HG03378 (cell line): ENCODE data around the gene NCDN.

ENCODE experiments used
- ATAC-seq: cut with Tn5 transposase; IDR thresholded peaks from one replicate; pipeline ENCODE4 v1.9.1; 2021; ENCODE audit warnings: mild to moderate bottlenecking, moderate library complexity; ENCODE audit not compliant: unreplicated experiment

Gene NCDN

DNA sequence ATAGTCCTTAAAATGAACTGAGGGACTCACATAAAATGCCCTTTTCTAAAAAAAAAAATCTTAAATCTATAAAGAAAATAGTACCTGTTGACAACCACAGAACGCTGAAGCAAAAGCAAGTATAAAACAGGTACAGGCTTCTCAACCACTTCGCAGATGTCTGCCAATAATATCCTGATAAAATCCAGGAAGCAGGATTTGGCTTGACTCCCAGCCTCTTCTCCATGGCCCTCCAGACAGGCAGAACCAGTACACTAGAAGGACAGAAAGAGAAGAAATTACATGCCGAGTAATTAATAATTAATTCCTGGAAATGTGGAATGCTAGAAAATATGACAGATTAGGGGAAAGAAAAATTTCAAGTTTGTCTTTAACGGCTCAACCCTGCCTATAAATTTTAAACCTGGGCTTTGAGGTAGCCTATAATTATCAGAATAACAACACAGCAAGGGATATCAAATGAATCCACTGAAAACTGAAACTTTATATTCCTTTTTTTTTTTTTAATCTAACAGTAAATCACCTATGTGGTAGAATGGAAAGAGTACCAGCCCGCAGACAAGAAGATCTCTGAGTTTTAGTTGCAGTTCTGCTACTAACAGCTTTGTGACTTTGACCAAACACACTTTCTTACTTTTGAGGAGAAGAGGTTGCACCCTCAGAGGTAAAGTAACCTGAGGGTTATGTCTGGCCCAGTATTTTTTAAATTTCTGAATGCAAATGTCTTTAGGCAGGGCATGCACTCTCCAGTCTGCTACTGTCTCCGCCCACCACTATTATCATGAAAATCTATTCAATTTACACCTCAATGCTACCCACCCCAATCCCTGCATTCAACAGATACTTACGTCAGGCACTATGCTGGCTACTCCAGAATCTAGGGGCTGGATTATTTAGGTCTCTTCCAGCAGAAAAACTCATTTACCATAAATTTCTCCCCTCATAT lies 3.1 kb upstream of the NCDN start:
- ATAC-seq = no peak

DNA sequence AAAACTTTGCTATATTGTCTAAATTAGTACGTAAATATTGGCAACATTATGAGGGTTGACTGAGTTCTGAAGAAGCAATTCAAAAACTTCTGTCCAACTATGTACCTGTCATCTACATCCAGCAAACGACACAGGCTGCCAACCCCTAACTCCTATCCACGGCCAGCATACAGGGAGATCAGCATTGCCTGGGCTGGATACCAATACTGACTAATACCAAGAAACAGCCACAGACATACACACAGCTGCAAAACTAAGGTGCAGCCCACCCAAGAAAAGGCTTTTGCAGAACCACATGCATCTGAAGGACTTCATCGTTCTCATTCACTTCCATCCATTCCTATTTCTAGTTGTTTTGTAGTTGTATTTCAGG lies 2.4 kb upstream of the NCDN start:
- no peak for ATAC-seq

DNA sequence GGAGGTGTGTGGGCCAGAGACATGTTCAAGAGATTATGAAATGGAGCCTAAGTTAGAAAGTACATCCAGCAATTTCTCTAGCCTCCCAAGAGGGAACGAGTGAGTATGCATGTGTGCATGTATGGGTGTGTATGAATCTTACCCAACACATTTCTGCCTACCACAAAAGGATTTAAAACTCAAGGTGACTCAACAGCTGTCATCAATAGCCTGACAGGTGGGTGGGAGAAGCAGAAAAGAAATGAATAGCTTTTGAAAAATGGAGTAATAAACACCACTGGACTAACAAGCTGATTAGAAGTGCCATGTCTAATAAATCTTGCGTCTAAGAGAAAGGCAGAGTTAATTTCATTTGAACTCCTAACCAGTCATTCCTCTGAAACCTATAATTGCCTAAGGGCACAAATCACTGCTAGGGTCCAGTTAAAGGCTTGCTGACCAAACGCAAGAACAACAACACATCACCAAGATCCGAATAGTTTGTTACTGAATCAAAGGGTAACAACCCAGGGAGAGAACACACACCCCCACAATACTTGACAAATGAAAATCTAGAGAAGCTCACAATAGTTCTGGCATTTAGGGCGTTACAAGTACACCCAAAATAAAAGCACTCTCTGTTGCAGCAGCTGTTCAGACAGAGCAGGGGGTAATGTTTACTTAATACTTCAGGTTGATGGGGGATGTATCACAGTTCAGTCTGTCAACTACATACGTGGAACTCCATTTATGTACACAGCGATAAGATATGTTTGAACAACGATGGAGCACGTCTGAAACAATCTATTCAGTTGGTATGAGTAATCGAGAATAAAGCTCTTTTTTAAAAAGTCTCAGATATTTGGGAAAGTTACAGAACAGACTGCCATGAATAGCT lies 1.8 kb upstream of the NCDN start:
- ATAC-seq = no peak

DNA sequence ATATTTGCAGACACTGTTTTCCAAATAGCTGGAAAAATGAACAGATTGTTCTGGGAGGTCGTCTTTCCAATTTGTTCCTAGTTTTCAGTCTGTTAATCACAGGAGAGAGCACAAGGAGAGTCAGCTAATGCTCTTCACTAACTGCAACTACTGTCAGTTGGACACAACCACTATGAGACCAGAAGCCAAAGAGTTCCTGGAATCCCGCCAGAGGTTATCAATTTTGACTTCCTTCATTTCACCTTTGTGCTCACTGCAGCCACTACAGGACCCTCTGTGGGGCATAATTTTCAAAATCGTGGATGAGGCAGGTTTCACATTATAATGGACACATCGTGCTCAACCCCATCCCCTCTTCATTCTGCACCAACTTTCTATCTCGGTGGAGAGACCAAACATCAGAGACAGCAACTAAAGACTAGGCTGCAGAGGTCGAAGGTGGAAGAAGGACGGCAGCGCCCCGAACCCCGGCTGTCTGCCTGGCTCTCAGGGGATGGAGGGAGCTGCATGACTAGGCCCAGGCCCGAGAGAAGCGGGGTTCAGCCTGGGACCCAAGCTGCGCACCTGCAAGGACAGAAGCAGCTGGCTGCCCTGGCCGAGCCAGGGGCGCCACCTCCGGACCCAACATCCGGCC lies 998 bp upstream of the NCDN start:
- no peak for ATAC-seq

DNA sequence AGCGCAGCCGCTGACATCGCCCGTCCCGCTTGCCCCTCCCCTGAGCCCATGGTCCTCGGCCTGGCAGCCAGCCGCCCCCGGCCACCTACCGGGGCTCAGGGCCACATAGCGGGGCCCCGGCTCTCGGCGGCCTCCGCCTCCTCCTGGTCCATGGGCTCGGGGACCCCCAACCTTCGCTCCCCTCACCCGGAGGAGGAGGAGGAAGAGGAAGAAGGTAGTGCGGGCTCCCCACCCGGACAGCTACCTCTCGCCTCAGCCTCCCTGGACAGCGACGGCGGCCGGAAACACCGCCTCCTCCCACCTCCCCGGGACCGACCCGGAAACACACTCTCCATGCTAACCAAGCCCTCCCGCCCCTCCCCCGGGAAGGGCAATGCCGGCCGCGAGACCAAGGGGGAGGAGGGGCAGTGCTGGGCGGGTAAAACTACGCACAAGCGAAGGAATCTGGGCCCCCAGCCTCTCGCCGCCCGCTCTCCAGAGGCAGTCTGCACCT lies 435 bp upstream of the NCDN start, which contains the start of gene KIAA0319L:
Gene KIAA0319L, minus strand, starts transcription at position 286 of the 493 bp plus-strand sequence. CDS start 2,912 bp downstream, outside the sequence.
- peak; percentile 71 for ATAC-seq

DNA sequence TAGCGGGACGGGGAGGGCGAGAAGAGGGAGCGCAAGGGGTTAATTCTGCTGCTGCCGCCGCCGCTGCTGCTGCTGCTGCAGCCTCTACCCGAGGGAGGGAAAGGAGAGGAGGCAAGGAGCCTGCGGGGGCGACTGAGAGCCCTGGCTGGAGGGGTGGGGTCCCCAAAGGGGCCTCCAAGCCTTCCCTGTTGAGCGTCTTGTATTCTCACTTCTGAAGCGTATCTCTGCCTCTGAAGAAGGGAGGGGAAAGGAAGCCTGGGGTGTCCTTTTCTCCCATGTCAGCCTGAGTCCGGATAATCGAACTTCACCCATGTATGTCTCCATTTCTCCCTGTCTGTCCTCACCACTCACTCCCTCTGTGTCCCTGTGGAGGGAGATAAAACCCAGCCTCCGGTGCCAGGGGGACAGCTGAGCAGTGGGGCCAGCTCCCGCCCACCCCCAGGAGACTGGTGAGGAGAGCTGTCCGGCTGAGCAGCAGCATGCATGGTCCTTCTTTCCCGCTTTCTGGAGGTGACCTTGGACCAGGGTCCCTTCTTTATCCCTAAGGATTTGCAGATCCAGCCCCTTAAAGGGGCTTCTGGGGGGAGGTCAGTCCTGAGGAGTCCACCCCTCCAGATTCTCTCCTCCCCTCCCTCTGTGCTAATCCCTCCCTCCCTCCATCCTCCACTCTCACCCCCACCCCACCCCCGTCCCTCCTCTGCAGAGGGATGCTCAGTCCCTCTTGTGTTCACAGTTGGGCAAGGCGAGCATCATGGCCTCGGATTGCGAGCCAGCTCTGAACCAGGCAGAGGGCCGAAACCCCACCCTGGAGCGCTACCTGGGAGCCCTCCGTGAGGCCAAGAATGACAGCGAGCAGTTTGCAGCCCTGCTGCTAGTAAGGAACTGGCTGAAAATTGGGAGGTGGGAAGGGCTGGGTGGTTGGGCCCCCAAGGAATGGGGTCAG lies 1.0 kb downstream of the NCDN start:
- ATAC-seq = no peak

DNA sequence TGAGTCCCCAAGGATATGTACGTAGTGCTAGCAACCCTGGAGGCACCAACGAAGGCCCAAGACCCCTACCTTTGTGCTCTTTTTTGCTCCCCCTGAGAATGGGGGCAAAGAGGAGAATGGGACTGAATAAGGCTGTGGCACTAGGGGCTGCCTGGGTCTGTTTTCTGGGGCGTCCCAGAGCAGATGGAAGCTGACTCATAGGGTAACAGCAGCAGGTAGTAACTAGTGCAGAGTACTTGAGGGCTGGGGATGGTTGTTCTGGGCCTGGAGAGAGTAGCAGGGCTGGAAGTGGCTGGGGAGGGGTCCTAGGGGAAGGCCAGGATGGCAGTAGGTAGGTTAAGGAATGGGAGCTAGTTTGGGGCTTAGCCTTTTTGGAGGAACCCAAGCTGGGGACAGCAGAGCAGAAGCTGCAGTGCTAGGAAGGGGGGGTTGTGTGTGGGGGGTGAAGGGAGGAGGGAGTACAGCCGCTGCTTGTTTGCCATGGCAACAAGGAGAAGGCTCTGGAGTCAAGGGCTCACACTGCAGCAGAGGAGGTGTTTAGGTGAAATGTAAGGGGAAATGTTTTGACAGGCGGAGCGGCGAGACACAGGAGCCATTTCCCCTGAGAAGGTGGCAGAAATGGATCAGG lies 1.8 kb downstream of the NCDN start:
- no peak for ATAC-seq

DNA sequence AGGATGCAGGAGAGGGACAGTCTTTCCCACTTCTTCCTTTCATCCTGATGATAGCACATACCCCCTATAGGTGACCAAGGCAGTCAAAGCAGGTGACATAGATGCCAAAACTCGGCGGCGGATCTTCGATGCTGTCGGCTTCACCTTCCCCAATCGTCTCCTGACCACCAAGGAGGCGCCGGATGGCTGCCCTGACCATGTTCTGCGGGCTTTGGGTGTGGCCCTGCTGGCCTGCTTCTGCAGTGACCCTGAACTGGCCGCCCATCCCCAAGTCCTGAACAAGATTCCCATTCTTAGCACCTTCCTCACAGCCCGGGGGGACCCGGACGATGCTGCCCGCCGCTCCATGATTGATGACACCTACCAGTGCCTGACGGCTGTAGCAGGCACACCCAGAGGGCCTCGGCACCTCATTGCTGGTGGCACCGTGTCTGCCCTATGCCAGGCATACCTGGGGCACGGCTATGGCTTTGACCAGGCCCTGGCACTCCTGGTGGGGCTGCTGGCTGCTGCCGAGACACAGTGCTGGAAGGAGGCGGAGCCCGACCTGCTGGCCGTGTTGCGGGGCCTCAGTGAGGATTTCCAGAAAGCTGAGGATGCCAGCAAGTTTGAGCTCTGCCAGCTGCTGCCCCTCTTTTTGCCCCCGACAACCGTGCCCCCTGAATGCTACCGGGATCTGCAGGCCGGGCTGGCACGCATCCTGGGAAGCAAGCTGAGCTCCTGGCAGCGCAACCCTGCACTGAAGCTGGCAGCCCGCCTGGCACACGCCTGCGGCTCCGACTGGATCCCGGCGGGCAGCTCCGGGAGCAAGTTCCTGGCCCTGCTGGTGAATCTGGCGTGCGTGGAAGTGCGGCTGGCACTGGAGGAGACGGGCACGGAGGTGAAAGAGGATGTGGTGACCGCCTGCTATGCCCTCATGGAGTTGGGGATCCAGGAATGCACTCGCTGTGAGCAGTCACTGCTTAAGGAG lies 2.9 kb downstream of the NCDN start:
- ATAC-seq = no peak

DNA sequence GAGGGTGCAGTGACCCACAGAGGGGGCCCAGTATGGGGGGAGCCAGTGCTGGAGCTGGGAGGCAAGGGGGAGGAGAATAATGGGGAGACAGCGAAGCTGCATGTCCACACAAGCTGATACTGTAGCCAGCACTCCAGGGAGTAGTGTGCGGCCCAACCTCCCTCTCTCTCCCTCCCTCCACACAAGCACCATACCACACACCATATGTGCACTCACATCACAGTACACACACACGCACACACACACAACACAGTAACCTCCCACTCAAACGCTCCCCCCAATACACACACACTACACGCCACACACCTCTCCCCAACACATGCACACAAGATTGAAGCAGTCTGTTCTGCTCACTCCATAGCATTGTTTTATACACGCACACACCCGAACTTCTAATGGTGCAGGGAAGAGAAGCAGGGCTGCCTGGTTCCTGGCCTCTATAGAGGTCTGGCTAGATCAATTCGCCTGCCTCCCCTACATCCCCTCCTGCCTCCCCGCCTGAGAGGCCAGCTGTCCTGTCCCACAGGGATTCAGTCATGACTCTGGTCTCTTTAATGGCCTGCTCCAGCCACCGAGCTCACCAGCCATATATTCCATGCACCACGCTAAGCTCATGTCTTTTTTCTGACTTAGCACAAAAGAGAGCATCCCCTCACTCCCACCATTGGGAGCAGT lies 3.8 kb downstream of the NCDN start:
- no peak for ATAC-seq

DNA sequence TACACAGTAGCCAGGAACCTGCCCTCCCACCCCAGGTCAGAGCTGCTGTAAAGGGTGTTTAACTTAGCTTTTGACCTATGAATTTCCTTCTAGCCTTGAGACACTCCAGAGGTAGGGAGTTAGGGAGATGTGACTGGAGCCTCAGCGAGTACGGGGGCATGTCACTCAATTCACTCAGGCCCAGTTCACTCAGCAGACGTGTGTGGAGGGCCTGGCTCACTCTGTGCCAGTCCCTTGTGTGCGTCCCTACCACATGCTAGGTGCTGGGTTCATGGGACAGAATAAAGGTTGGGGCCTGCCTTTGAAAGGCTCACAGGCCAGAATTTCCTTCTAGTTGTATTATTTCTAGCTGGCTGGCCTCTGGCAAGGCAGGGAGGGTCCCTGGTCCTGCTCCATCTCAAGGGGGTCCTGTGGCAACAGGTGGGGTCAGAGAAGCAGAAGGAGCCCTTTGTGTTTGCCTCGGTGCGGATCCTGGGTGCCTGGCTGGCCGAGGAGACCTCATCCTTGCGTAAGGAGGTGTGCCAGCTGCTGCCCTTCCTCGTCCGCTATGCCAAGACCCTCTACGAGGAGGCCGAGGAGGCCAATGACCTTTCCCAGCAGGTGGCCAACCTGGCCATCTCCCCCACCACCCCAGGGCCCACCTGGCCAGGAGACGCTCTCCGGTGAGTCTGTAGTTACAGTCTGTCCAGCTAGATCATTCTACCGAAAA lies 4.5 kb downstream of the NCDN start:
- ATAC-seq = no peak

DNA sequence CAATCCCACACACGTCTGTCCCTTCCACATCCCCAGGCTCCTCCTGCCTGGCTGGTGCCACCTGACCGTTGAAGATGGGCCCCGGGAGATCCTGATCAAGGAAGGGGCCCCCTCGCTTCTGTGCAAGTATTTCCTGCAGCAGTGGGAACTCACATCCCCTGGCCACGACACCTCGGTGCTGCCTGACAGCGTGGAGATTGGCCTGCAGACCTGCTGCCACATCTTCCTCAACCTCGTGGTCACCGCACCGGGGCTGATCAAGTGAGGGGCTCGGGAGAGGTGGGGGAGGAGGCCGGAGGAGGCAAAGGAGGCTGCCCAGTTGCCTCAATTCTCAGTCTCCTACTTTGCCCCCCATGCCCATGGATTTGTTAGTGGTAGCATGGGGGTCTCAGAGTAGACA lies 5.6 kb downstream of the NCDN start:
- no peak for ATAC-seq

DNA sequence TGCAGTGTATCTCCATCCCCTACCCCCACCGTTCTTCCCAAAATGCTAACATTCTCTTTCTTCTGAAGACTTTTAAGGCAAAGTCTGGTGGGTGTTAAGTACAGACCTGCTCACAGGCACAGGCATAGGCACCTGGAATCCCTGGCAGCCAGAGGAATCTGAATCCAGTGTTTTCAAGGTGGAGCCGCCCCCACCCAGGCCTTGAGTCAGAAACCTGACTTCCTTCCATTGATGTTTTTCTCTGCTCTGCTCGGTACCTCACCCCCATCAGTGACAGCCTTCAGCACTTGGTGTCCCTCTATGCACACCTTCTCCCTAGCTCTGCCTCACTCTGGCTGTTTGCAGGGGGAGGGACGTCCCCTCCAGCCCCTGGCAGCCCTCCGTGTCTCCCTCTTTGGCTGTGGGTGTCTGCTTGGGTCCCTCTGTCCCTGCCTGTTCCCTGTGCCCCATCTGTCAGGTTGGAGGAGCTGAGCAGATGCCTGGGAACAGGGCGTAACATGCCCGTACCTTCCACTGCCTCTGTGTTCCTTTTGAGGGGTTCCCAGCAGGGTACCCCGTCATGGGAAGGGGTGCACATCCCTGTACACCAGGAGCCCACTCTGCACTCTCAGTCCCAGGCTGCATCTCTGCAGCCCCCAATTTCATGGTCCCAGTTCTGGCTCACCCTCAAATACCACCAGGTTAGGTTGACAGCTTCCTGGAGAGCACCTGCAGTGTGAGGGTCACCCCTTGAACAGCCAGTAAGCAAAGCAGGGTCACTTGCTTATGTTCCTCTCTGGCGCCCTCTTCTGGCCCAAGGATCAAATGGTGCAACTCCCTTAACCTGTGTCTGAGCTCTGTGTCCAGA lies 6.7 kb downstream of the NCDN start:
- ATAC-seq = no peak

DNA sequence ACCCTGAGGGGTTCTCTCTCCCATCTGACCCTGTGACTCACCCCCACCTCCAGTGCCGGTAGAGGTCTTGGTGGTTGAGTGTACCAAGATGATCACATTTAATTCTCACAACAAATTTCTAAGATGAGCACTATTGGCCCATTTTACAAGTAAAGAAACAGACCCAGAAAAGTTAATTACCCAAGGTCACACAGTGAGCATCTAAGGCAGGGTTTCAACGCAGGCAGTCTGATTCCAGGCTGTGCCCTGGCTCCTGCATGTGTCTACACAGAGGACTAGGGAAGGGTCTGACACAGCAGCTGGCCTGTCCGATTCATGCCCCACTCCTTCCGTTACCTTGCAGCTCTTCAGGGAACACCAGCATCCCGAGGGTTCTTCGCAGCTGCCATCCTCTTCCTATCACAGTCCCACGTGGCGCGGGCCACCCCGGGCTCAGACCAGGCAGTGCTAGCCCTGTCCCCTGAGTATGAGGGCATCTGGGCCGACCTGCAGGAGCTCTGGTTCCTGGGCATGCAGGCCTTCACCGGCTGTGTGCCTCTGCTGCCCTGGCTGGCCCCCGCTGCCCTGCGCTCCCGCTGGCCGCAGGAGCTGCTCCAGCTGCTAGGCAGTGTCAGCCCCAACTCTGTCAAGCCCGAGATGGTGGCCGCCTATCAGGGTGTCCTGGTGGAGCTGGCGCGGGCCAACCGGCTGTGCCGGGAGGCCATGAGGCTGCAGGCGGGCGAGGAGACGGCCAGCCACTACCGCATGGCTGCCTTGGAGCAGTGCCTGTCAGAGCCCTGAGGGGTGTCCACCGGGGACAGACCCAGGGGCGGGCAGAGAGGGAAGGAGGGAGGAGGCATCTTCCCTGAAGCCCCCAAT lies 7.5 kb downstream of the NCDN start:
- ATAC-seq = no peak

DNA sequence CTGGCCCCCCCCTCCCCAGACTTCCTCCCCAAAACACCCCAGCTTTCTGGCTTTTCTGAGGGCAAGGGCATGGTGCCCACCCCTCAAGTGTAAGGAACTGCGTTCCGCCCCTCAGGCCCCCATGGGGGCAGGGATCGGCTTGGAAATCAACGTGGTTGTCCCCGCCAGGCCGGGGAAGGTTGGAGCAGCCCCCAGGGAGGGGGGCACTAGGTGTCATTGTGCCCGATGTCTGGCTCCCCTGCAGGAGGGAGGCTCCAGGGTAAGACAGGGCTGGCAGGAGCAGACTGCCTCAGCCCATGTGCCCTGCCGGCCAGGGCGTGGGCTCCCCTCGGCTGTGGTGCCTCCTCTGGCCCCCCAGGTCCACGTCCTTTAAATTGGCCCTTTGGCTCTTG lies 8.1 kb downstream of the NCDN start:
- no peak for ATAC-seq

DNA sequence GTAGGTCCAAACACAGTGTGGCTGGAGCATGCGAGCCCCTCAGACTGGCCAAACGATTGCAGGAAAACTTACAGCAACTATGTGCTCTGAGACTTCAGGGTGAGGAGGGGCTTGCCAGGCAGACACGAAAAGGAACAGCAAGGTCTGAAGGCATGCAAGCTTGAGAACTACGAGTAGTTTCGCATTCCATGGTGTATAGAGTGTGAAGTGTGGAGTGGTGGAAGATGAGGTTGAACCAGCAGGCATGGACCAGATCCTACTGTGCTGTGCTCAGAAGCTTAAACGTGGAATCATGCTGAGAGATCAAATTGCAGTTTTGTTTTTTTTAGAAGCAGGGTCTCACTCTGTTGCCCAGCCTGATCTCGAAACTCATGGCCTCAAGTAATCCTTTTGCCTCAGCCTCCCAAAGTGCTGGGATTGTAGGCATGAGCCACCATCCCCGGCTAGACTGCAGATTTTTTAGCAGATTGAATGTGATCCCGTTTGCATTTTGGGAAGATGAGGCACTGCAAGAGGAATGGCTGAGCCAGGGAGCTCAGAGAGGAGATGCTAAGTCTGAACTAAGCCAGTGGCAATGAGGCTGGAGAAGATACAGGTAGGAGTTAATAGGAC lies 10.5 kb downstream of the NCDN start:
- ATAC-seq = no peak
